Stimulated activated CD4-positive, alpha-beta T cell treated with anti-CD3 and anti-CD28 coated beads, Interleukin-4, amount 100 ng/mL, for 4 hours (primary cell): ENCODE results near the gene CLASP1.
"Not testable (repeated sequence)": the region's sequence is repeated elsewhere in the genome, so short reads cannot be mapped to it uniquely, and the experiment has no call there.

Experiments used
- DNase-seq, 2 experiments: peaks; one replicate each; pipeline ENCODE4 v3.0.0-alpha.2; 2020

CLASP1 gene

DNA sequence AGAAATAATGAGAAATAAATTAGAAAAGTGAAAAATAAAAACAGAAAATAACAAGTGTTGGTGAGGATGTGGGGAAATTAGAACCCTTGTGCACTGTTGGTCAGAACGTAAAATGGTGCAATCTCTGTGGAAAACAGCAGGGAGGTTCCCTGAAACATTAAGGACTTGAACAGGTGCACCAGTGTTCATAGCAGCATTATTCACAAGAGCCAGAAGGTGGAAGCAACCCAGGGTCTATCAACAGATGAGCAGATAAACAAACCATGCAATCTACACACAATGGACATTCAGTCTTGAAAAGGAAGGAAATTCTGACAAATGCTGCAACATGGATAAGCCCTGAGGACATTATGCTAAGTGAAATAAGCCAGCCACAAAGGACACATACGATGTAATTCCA, 306.1 kb downstream of the CLASP1 start:
- DNase-seq = no peak

DNA sequence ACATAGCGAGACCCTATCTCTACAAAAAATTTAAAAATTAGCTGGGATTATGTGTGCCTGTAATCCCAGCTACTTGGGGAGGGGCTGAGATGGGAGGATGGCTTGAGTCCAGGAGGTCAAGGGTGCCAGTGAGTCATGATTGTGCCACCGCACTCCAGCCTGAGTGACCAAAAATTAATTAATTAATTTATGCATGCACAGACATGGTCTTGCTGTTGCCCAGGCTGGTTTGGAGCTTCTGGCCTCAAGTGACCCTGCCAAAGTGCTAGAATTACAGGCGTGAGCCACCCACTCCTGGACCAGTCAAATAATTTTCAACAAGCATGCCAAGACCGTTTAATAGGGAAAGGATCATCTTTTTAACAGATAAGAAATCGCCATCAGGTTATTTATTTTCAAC, 306.5 kb downstream of the CLASP1 start:
- no peak for DNase-seq

DNA sequence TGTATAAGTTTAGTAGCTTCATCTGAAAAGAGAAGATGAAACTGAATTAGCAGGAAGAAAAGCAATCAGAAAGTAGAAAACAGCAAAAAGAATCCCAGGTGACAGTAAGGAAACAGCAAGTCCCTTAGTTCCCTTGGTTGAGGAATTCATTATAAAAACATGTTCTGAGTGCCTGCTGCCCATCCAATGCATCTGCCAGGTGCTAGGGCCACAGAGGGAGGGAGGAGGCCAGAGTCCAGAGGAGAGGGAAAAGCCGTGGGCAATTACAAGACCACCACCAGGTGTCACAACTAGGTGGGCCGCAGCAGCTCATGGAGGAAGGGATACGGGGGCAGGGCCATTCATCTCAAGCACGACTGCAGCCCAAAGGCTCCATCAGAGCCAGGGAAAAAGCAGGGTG, 308.3 kb downstream of the CLASP1 start:
- no peak for DNase-seq

DNA sequence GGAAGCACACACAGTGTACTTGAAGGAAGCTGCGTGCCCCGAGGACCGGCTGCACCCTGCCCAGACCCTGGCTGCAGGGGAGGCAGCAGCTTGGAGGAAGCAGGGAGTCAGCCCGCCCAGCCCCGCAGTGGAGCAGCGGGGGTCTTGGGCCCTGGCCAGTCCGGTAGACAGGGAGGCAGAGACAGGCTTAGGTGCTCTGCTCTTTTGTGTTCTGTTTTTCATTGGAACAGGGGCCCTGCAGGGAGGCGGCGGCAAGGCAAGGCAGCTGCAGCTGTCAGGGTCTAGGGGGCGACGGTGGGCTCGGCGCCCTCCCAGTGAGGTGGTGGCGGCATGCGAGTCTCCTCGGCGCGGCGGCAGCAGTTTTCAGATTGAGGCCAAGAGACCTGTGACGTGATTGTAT, 311.0 kb downstream of the CLASP1 start:
- no peak for DNase-seq

DNA sequence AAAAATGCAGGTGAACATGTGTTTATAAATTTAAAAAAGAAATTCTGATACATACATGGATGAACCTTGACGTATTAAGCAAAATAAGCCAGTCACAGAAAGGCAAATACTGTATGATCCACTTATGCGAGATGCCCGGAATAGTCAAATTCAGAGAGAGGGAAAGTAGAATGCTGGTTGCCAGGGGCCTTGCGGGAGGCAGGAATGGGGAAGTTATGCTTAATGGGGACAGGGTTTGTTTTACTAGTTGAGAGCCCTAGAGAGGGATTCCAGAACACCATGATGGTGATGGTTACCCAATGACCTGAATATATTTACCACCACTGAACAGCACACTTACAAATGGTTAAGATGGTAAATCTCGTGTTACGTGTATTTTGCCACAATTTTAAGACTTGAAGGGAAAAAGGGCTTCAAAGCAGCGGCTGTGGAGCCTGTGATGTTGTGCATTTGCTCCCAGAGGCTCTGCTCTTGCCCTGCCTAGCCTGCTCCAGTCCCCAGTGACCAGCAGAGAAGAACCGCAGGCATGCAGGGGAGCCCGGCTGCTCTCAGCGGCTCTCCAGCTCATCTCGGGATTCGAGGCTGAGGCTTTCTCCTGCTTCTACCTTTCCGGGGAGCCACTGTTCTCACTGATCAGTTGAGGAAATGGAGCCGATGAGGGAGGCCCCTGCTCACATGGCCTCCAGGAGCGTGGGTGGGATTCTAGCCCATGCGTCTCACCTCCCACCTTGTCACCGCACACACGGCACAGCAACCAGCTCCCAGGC, 312.6 kb downstream of the CLASP1 start:
- no peak for DNase-seq

DNA sequence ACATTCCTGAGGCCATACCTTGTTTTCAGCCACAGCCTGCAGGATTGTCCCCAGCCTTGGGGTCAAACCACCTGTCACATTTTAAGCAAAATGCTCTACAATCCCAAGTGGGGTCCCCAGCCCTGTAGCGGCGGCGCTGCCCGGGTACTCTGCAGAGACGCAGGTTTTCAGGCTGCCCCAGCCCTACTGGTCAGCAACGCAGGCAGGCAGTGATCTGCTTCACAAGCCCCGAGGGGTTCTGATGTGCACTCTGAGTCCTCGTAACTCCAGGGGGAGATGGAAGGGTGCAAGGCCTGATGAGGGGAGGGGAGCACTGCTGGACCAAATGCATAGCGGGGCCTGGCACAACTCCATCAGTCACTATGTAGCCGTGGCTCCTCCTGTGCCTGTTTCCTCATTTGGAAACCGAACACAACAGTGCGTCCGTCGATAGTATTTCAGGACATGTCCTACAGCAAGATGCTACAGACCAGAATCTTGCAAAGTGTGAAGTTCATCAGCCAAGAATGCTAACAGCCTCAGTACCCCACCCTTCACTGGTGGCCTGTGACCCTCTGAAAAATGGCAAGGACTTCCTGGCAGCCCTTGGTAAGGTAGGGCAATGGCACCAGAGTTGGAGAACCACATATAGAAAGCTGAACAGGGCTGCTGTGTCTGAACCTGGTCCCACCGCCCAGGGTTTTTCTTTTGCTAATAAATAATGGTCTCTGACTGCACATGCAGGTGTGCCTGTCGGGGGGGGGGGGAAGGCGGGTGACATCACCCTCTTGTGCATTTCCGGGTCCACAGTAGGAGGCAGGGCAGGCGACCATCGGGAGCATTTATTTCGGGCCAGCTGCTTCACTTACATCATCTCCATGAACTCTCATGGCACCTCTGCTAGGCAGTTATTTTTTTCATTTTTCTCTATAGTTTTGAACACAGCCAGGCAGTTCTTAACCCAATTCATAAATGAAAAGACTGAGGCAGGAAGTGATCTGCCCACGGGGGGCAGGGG, 313.7 kb downstream of the CLASP1 start:
- no peak for DNase-seq

DNA sequence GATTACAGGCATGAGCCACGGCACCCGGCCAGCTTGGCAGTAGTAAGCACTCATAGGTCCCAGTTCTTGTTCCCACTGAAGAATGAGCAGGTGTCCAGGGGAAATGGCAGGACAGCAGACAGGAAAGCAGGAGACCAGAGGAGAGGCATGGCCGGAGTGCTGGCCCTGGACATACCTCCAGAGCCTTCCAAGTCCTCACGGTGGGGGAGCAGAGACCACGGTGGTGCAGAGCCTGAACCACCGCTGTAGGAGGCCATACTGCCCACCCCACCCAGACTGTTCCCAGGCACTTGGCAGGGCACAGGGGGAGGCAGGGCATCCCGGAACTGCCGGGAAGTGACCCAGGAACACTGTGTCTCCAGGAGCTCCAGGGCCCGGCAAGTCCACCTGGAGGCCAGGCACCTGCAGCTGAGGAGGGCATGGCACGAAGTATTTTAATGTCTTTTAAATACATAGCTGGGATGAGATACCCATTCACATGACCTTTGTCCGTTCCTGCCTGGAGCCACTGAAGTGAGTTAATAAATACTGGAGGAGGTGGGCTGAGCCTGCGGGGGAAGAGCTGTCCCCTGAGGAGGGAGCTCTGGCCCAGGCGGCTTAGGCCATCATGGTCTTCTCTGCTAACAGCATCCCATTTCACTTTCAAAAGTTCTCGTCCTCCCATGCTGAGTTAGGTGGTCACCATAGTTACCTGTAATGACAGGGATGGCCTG, 314.5 kb downstream of the CLASP1 start:
- DNase-seq = no peak

DNA sequence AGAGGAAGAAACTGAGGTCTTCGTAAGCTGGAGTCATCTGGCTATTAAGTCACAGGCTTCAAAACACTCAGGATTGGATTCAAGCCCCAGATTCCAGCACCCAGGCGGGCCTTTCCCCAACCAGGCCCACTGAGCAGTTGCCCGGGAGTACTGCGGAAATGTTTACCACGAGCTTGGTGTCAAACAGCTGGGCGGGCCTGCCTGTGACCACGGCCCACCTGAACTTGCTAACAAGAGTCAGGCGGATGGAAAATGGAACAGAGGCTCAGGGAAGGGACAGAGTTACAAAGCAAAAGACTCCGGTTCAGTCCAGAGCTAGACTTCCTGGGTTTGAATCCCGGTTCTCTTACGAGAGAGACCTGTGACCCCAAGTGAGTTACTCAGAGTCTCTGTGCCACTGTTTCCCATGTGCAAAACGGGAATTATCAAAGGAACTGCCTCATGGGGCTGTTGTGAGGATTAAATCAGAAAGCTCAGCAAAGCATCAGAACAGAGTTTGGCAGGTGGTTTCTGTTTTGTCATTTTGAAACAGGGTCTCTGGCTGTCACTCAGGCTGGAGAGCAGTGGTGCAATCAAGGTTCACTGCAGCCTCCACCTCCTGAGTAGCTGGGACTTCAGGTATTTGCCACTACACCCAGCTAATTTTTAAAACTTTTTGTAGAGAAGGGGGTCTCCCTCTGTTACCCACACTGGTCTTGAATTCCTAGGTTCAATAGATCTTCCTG, 315.3 kb downstream of the CLASP1 start:
- DNase-seq = no peak

DNA sequence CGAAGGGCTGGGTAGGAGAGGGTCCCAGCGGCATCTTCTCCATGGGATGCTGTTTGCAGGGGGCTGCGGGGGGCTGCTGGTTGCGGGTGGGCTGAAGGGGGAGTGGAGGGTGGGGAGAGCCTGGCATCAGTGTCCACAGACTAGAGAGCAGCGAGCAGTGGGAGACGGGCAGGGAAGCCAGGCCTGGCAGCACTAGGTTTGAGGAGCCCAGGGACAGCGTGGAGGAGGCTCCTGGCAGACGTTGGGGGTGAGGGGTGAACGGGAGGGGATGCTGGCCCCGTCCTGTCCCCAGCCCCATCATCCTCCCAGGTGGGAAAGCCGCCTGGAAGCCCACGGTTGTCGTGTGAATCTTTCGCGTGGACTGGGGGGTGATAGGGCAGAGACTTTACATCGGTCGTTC, 316.0 kb downstream of the CLASP1 start:
- no peak for DNase-seq

DNA sequence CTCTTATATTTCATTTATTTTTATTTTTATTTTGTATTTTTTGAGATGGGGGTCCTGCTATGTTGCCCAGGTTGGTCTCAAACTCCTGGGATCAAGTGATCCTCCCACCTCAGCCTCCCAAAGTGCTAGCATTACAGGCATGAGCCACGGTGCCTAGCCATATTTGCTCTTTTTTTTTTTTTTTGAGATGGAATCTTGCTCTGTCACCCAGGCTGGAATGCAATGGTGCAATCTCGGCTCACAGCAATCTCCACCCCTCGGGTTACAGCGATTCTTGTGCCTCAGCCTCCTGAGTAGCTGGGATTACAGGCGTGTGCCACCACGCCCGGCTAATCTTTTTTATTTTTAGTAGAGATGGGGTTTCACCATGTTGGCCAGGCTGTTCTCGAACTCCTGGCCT, 317.9 kb downstream of the CLASP1 start:
- DNase-seq = not testable (repeated sequence)

DNA sequence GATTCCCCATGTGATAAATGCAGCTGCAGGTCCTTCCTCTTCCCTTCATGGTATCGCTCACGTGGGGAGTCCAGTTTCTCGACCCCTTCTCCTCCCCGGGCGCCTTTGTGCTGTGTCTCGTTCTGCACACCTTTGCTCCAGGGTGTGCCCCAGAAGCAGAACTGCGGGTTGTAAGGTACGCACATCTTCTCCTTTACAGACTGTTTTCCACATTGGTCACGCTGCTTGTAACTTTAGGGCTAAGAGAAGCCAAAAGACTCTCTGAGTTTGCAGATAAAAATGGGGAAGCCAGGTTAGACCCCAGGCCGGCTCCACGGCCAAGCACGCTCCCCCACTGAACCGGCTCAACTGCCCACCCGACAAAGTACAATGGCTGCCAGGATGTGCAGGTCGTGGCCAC, 318.3 kb downstream of the CLASP1 start:
- DNase-seq = no peak

DNA sequence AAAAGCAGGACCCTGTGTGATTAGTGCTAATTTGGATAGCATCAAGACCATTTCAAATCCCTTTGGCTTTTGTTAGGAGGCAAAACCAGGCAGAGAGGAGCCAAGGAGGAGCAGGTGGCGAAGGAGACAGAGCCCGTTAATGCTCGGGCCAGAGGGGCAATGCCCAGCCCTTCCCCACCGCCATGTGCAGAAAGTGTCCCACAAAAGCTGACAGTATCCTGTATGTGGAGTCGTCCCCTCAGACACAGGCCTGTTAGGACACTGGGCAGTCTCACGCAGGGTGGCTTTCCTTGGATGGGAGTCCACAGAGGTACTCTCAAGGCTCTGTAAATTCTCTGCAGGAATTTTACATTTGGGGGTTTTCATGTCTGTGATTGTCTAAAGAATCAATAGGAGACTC, 319.5 kb downstream of the CLASP1 start:
- DNase-seq = no peak

DNA sequence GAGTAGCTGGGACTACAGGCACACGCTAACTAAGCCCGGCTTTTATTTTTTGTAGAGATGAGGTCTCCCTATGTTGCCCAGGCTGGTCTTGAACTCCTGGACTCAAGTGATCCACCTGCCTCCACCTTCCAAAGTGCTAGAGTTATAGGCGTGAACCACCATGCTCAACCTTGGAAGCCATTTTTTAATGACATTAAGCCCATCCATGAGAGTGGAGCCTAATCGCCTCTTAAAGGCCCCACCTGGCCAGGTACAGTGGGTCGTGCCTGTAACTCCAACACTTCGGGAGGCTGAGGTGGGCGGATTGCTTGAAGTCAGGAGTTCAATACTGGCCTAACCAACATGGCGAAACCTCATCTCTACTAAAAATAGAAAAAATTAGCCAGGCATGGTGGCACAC, 322.6 kb downstream of the CLASP1 start:
- no peak for DNase-seq

DNA sequence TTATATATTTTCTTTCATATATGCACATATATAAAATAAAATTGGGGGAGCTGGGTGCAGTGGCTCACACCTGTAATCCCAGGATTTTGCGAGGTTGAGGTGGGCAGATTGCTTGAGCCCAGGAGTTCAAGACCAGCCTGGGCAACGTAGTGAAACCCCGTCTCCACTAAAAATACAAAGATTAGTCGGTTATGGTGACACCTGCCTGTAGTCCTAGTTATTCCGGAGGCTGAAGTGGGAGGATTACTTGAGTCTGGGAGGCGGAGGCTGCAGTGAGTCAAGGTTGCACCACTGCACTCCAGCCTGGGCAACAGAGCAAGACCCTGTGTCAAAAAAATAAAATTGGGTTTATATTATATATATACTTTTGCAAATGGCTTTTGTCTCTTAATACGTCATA, 324.7 kb downstream of the CLASP1 start:
- DNase-seq = no peak

DNA sequence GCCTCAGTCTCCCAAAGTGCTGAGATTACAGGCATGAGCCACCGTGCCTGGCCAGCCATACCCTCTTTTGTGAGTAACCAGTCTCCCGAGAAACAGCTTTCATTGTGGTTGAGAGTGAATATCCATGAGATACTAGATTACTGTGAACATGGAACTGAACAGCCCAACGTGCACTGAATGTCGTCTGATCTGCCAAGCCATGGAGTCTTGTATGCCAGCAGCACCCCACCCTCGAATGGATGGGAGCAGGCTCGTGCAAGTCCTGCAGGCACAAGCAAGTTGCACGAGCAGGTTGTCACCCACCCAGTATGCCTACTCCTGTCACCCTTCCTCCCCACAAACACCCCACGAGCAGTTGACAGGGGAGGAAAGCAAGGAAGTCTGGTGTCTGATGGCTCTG, 327.8 kb downstream of the CLASP1 start:
- no peak for DNase-seq

DNA sequence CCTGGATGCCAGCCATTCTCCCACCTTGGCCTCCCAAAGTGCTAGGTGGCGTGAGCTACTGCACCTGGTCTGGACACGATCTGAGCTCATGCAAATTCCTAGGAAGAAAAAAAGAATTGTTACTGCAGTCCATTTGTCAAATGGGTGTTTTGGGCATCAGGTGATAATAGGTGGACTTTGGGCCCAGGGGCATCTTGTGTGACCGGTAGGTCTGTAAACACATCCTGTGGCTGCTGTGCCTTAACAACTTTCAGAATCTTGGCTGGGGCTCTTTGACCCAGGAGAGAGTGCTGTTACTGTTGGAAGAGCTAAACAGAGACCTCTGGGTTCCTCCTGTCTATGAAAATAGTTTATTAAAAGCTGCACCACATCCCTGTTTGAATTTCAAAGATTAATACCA, 329.3 kb downstream of the CLASP1 start:
- DNase-seq = no peak

DNA sequence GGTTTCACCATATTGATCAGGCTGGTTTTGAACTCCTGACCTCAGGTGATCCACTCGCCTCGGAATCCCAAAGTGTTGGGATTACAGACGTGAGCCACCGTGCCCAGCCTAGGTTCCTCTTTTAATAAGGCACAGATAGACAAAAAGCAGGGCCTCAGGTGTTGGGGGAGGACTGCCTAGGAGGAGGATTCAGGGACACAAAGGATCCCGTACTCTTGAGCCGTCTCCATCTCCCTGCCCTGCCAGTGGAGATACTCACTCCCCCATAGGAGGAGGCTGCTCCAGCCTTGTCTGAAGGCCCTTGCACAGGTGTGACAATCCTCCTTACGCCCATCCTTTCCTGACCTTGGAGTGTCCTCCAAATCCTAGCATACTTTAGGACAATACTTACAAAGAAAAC, 332.3 kb downstream of the CLASP1 start:
- DNase-seq = no peak

DNA sequence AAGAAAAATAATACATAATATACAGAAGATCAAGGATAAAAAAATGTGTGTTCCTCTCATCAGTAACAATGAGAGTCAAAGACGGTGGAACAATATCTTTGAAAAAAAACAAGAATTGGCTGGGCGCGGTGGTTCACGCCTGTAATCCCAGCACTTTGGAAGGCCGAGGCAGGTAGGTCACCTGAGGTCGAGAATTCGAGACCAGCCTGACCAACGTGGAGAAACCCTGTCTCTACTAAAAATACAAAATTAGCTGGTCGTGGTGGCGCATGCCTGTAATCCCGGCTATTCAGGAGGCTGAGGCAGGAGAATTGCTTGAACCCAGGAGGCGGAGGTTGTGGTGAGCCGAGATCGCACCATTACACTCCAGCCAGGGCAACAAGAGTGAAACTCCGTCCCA, 335.6 kb downstream of the CLASP1 start:
- DNase-seq = not testable (repeated sequence)

DNA sequence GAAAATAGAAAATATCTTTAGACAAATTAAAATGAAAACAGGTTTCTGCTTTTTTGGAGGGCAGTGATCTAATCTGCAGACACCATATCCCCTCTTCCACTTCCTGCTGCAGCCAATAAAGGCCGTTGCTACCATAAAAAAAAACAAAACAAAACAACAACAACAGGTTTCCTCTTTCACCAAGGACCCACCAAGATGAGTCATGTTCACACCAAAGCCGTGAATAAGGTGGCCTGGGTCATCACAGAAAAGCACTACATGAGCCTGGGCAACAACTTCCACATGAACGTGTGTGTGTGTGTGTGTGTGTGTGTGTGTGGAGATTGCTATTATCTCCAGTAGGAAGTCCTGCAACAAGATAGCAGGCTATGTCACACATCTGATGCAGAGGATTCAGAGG, 339.5 kb downstream of the CLASP1 start:
- no peak for DNase-seq

DNA sequence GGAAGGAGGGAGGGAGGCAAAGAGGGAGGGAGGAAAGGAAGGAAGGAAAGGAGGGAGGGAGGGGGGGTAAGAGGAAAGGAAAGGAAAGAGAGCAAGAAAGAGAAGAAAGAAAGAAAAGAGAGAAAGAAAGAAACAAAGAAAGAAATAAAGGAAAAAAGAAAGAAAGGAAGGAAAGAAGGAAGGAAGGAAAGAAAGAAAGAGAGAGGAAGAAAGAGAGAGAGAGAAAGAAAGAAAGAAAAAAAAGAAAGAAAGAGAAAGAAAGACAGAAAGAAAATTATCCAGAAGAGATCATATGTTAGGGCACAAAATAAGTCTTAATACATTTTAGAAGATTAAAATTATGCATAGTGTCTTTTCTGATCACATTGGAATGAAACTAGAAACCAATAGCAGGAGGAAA, 339.9 kb downstream of the CLASP1 start:
- no peak for DNase-seq

DNA sequence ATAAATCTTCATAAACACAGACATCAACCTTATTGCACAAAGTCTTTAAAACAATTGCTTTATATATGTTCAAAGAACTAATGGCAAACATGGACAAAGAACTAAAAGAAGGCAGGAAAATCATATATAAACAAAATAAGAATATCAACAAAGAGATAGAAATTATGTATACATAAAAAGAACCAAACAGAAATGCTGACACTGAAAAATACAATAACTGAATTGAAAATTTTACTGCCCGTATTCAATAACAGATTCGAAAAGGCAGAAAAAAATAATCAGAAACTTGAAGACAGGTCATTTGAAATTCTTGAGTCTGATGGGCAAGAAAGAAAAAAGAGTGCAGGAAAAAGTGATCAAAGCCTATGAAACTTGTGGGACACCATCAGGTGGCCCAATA, 342.2 kb downstream of the CLASP1 start:
- no peak for DNase-seq

DNA sequence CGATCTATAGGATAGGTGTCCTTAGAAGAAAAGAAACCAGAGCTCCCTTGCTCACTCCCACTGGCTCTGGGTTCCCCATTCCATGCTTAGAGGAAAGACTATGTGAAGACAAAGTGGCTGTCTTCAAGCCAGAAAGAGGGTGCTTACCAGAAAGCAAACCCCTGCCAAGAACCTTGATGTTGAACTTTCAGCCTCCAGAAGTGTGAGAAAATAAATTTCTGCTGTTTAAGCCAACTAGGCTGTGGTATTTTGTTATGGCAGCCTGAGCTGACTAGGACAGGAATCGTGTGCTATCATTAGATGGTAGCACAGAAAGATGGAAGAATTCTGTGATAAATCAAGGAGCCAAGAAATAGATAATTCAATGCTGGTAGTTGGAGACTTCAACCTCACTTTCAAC, 344.3 kb downstream of the CLASP1 start:
- no peak for DNase-seq
